ENCODE measurements around the gene MED13L. TPM values are rescaled to one million over a fixed set of nuclear protein-coding genes. Genes with fewer than 3 reads are reported as not detected.

The MED13L gene
- total and polyA plus RNA-seq, 2 of the 8 experiments (the other 6 are each of a cell fraction or from before 2014, with no cell fraction given): 15.9 to 51.7 TPM

- TF ChIP-seq RBBP5 (IDR thresholded peaks at IDR 0.05; ENCODE audit: borderline replicate concordance, low read depth, low read length): no peak
Observed at GRCh38 chr12:116027551-116027821, 250.0 kb downstream of the MED13L start (continued).
